Activated T-cell treated with anti-CD3 and anti-CD28 coated beads, Interleukin-2, amount 50 U/mL, for 4 hours (primary cell): ENCODE results near the gene SMURF2. TPM values are rescaled to one million over a fixed set of nuclear protein-coding genes. Genes with fewer than 3 reads are reported as not detected.

Experiments used
- ATAC-seq, 2 donors: fragments of 200-7000 bp; cut with Tn5 transposase; one replicate each; pipeline ENCODE4 v1.10.0; 2021
- DNase-seq: peaks from one replicate; pipeline ENCODE4 v3.0.0-alpha.2; 2020
- H3K27me3 Mint-ChIP-seq: one replicate; pipeline ENCODE4 v1.8.0; 2021; ENCODE audit warnings: low read depth, mixed read lengths
- H3K36me3 Mint-ChIP-seq: one replicate; pipeline ENCODE4 v1.8.0; 2022; ENCODE audit warnings: mixed read lengths; ENCODE audit not compliant: insufficient read depth
- H3K4me1 Mint-ChIP-seq: one replicate; pipeline ENCODE4 v1.8.0; 2021; ENCODE audit warnings: low read depth, mixed read lengths
- H3K4me3 Mint-ChIP-seq: one replicate; pipeline ENCODE4 v1.8.0; 2021; ENCODE audit warnings: mild to moderate bottlenecking, moderate library complexity, mixed read lengths
- H3K9me3 Mint-ChIP-seq: one replicate; pipeline ENCODE4 v1.8.0; 2021; ENCODE audit warnings: mixed read lengths
- total RNA-seq, 3 donors: library from RNA; stranded (reverse); gene quantifications; one replicate each; pipeline ENCODE4 v1.2.1, GENCODE V29; 2021

SMURF2 gene
- 10 to 100 TPM; 10.7 to 11.6 (median 11.0) TPM for total RNA-seq

DNA sequence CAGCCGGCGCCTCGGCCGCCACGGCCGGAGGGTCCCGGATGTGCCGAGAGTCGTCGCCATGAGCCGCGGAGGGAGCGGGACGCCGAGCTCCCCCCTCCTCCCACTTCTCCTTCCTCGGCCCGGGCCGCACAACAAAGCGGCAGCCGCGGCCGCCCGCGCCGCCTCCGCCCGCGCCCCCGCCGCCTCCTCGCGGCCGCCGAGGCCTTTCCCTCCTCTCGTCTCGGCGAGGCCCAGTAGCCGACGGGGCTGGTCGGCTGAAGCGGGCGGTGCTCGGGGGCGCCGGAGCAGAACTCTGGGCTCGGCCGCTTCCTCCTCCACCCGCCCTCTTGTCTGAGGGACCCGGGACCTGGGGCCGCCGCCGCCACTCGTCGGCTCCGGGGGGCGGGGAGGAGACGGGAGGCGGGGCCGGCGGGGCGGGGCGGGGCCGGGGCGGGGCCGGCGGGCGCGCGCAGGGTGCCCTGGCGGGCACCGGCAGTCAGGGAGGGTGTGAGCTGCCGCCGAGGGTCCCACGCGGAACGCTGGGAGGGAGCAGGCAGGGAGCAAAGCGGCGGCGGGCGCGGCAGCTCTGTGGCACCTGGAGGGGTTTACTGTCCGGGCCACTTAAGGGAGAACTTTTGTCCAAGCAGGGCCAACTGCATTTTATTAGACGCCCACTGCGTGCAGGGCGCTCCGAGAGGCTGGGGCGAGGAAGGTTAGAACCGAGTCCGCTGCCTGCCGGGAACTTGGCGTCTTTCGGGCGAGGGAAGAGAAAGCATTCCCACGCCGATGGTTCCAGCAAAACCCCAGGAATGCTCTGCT, at the start of gene SMURF2:
SMURF2 (minus strand) TSS at position 332 of the 798 bp plus-strand sequence. CDS start 427 bp downstream, outside the sequence.
- peak within 1 kb of the TSS; percentile 97 for H3K4me3 Mint-ChIP-seq
- no peaks in the 10 kb centered on the region for H3K36me3 Mint-ChIP-seq
- ATAC-seq (peak; percentile 86 to 92), DNase-seq (peak; percentile 69)
- H3K9me3 Mint-ChIP-seq, result no peaks in the 10 kb centered on the region
- no peaks in the 10 kb centered on the region for H3K27me3 Mint-ChIP-seq
- H3K4me1 Mint-ChIP-seq, result peaks cover 31% of the 10 kb centered on the region

DNA sequence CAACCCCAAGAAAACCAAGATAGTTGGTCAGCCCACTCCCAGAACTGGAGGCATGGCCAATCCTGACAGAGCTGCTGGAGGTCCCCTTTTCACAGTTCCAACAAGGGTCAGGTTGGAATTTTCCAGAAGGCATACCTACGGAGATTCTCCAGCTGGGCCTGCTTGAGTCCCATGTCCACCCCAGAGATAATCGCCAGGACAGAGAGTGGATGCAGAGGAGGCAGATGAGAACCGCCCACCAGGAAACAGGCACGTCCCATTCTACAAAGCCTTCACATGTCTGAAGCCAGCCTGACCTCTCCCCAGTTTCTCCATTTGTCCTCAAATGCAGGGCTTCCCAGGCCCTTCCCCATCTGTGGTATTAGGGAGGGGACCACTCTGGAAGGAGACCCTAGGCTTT, 47.4 kb upstream of the SMURF2 start:
- Mint-ChIP-seq H3K4me3 (no peak overlapping the region), H3K27me3 (no peaks in the 10 kb centered on the region), H3K9me3 (no peaks in the 10 kb centered on the region), H3K4me1 (peaks cover 65% of the 10 kb centered on the region), H3K36me3 (no peaks in the 10 kb centered on the region)
- ATAC-seq (peak in 1 of 2 donors; percentile 4), DNase-seq (no peak)

DNA sequence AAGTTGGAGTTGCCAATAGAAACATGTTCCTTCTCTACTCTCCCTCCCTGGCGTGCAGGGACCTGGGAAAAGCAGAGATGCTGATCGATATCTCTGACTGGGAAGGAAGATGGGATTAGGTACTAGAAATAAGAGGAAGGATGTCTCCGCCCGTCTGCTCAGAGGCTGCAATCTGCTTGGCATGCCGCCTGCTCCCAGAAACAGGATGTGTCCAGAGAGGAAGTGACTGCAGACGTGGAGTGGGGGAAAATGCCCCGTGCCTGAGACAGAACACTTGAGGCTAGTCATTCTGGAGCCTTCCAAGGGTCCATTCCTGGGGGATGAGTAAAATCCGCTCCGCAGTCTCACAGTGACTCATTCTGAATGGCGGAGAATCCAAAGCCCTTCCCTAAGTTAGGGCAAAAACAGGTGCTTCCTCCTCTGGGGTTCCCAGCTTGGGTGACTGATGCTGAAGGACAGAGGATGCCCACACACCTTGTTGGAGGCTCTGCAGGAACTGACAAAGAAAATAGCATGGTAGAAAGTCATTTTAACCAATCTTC, 45.0 kb upstream of the SMURF2 start:
- Mint-ChIP-seq H3K4me3 (no peak overlapping the region), H3K4me1 (peaks cover 42% of the 10 kb centered on the region), H3K9me3 (no peaks in the 10 kb centered on the region), H3K36me3 (no peaks in the 10 kb centered on the region), H3K27me3 (no peaks in the 10 kb centered on the region)
- no peak for DNase-seq
- ATAC-seq, result no peak

DNA sequence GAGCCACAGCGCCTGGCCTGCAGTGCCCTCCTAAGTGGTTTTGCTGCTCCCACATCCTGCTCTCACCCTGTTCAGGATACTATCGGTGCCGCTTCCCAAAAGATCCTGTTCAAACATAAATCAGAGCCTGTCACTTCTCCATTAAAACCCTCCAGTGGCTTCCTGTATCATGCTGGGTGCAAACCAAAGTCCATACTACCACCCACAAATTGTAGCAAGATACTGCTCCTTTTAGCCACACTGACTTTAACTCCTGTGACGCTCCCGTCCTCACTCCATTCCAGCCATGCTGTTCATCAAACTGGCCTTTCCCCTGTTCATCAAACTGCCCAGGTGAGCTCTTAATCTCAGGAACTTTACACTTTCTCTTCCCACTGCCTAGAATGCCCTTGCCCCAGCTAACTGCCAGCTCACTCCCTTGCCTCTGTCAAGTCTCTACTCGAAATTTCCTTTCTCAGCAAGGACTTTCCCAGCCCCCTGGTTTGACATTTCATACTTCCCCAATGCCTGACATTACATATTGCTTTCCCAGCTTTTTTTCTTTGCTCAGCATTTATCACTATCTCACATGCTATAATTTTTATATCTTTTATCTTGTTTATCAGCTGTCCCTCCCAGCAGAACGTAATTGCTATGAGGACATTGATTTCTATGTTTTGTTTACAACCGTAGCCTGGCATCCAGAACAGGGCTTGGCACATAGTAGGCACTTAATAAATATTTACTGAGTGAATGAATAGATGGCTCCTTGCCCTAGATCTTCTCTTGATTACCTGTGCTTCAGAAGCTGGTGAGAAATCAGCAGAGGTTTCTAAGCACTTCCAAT, 44.3 kb upstream of the SMURF2 start:
- no peaks in the 10 kb centered on the region for H3K9me3 Mint-ChIP-seq
- H3K4me1 Mint-ChIP-seq, result peaks cover 39% of the 10 kb centered on the region
- no peak overlapping the region for H3K4me3 Mint-ChIP-seq
- no peak for DNase-seq
- ATAC-seq, result no peak
- no peaks in the 10 kb centered on the region for H3K27me3 Mint-ChIP-seq
- H3K36me3 Mint-ChIP-seq, result no peaks in the 10 kb centered on the region

DNA sequence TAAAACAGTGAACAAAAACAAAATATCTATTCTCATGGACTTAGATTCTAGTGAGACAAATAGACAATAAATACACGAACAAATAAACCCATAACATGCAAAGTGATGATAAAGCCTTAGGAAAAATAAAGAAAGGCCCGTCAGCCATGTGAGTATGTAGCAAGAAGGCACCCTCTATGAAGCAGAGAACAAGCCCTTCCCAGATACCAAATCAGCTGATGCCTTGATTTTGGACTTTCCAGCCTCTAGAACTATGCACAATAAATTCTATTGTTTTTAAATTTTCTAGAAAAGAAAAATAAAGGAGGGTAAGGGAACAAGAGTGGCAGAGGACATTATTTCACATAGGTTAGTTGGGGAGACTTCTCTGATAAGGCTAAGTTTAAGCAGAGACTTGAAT, 40.7 kb upstream of the SMURF2 start:
- H3K4me3 Mint-ChIP-seq, result no peak overlapping the region
- H3K9me3 Mint-ChIP-seq, result no peaks in the 10 kb centered on the region
- H3K36me3 Mint-ChIP-seq, result no peaks in the 10 kb centered on the region
- H3K4me1 Mint-ChIP-seq, result peaks cover 8% of the 10 kb centered on the region
- no peaks in the 10 kb centered on the region for H3K27me3 Mint-ChIP-seq
- no peak for ATAC-seq
- no peak for DNase-seq

DNA sequence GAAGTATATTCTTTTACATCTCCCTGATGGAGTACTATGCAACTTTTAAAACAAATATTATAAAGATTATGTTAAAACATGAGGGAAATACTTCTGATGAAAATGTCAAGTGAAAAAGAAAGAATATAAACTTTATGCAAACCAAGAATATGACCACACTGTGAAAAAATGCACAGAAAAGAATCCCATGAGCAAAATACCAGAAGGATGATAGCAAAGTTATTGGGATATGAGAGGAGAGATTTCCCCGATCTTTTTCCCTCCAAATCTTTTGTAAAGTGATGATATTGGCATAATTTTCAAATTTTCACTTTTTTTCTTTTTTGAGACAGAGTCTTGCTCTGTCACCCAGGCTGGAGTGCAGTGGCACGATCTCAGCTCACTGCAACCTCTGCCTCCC, 36.6 kb upstream of the SMURF2 start:
- Mint-ChIP-seq H3K4me3 (no peak overlapping the region), H3K9me3 (no peaks in the 10 kb centered on the region), H3K27me3 (no peaks in the 10 kb centered on the region), H3K4me1 (no peaks in the 10 kb centered on the region), H3K36me3 (no peaks in the 10 kb centered on the region)
- ATAC-seq, result no peak
- no peak for DNase-seq

DNA sequence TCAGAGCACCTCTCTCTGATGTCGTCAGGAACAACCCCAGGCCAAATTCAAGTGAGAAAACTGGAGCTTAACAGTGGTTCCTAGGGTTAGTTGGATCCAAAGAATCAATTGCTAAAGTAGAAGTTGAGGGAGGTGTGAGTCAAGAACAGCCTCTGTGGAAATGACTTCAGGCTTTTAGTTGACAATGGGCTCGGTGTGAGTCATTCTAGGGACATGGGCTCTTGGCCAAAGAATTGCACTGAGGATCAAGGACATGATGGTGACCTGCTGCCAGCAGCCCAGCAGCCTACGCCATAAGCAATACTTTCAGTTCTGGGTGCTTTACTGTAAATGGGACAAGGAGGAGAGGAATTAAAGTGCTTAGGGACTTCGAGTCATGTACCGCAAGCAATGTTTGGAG, 32.1 kb upstream of the SMURF2 start:
- no peak for ATAC-seq
- H3K36me3 Mint-ChIP-seq, result no peaks in the 10 kb centered on the region
- no peak for DNase-seq
- H3K9me3 Mint-ChIP-seq, result no peaks in the 10 kb centered on the region
- no peaks in the 10 kb centered on the region for H3K27me3 Mint-ChIP-seq
- no peaks in the 10 kb centered on the region for H3K4me1 Mint-ChIP-seq
- no peak overlapping the region for H3K4me3 Mint-ChIP-seq

DNA sequence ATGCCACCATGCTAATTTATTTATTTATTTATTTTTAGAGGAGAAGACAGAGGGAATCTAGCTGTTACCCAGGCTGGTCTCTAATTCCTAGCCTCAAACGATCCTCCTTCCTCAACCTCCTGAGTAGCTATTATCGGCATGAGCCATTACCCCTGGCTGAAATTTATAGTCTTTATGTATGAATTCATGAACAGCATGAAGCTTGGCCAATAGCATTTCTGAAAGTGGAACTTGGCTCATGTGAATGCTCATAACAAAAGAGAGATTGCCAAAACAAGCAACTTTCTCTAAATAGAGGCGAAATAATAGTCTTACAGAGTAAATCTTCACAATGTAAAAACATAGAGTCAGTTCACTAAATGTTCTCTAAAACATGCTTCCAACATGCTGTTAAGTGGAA, 30.1 kb upstream of the SMURF2 start:
- ATAC-seq (no peak), DNase-seq (no peak)
- Mint-ChIP-seq H3K36me3 (no peaks in the 10 kb centered on the region), H3K4me1 (no peaks in the 10 kb centered on the region), H3K27me3 (no peaks in the 10 kb centered on the region), H3K4me3 (no peak overlapping the region), H3K9me3 (no peaks in the 10 kb centered on the region)

DNA sequence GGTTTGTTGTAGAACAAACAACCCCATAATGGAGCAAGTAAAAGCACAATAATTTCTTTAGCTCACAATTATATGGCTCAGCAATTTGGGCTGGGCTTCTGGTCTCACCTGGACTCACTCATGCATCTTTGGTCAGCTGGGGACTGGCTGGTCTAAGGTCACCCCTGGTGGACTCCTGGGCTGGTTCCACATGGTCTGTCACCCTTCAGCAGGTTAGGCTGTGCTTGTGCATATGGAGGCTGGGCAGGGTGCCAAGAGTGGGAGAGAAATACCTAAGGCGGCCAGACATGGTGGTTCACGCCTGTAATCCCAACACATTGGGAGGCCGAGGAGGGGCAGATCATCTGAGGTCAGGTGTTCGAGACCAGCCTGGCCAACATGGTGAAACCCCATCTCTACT, 27.0 kb upstream of the SMURF2 start:
- Mint-ChIP-seq H3K27me3 (no peaks in the 10 kb centered on the region), H3K4me3 (no peak overlapping the region), H3K4me1 (no peaks in the 10 kb centered on the region), H3K36me3 (no peaks in the 10 kb centered on the region), H3K9me3 (no peaks in the 10 kb centered on the region)
- no peak for DNase-seq
- ATAC-seq, result no peak

DNA sequence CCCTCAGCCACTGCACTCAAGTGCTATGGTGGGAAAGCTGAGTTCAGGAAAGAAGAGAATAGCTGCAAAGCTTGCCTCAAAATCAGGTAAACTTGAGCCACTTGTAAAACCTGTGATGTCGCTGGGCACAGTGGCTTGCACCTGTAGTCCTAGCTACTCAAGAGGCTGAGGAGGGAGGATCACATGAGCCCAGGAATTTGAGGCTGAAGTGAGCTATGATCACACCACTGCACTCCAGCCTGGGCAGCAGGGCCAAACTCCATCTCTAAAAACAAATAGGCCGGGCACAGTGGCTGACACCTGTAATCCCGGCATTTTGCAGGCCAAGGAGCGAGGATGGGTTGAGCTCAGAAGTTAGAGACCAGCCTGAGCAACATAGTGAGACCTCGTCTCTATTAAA, 26.4 kb upstream of the SMURF2 start:
- Mint-ChIP-seq H3K4me1 (no peaks in the 10 kb centered on the region), H3K9me3 (no peaks in the 10 kb centered on the region), H3K36me3 (no peaks in the 10 kb centered on the region), H3K27me3 (no peaks in the 10 kb centered on the region), H3K4me3 (no peak overlapping the region)
- no peak for ATAC-seq
- no peak for DNase-seq

DNA sequence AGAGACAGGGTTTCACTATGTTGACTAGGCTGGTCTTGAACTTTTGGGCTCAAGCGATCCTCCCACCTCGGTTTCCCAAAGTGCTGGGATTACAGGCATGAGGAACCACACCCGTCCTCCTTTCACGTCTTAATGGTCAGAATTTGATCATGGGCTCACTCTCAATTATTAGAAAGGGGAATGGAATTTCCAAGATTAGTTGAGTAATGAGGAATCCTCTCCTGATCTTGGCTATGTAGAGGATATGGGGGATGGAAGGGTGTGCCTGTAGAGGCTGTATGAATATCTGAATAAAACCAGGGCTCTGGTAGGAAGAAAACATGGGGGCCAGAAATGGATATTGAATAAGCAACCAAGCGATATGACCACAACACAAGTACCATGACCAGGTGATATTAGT, 25.9 kb upstream of the SMURF2 start:
- no peaks in the 10 kb centered on the region for H3K4me1 Mint-ChIP-seq

DNA sequence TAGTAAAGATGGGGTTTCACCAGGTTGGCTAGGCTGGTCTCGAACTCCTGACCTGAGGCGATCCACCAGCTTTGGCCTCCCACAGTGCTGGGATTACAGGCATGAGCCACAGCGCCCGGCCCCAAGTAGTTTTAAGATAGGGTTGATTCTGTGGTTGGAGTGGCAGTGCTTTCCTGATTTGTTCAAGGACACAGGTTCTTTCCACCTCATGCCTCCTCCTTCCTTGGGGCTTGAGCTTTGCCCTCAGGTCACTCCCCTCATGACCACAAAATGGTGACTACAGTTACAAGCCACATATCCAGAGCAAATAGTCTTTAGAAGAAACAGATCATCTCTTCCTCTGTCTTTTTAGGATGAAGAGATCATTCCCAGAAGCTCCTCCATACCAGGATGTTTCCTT, 25.3 kb upstream of the SMURF2 start:
- DNase-seq (no peak), ATAC-seq (no peak)
- no peaks in the 10 kb centered on the region for H3K9me3 Mint-ChIP-seq
- no peaks in the 10 kb centered on the region for H3K4me1 Mint-ChIP-seq
- H3K27me3 Mint-ChIP-seq, result no peaks in the 10 kb centered on the region
- no peaks in the 10 kb centered on the region for H3K36me3 Mint-ChIP-seq
- H3K4me3 Mint-ChIP-seq, result no peak overlapping the region

More for the DNA sequence above, 25.9 kb upstream of the SMURF2 start:
- Mint-ChIP-seq H3K4me3 (no peak overlapping the region), H3K9me3 (no peaks in the 10 kb centered on the region), H3K27me3 (no peaks in the 10 kb centered on the region), H3K36me3 (no peaks in the 10 kb centered on the region)
- DNase-seq (no peak), ATAC-seq (no peak)

DNA sequence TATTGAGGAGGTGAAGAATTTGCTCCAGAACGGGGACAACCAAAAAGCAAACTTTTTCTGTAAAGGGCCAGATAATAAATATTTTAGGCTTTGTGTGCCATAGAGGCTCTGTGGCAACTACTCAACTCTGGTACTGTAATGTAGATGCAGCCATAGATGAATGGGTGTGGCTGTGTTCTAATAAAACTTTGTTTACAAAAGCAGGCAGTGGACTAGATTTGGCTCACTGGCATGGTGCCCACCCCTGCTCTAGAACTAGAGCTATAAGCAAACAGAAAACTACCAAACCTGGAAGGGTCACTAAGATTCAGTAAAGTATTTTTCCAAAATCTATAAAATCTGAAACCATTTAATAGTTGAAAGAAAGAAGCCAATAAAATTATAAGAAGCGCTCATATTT, 24.6 kb upstream of the SMURF2 start:
- no peak overlapping the region for H3K4me3 Mint-ChIP-seq
- no peaks in the 10 kb centered on the region for H3K9me3 Mint-ChIP-seq
- H3K4me1 Mint-ChIP-seq, result no peaks in the 10 kb centered on the region
- DNase-seq, result no peak
- no peaks in the 10 kb centered on the region for H3K27me3 Mint-ChIP-seq
- ATAC-seq, result no peak
- H3K36me3 Mint-ChIP-seq, result no peaks in the 10 kb centered on the region

DNA sequence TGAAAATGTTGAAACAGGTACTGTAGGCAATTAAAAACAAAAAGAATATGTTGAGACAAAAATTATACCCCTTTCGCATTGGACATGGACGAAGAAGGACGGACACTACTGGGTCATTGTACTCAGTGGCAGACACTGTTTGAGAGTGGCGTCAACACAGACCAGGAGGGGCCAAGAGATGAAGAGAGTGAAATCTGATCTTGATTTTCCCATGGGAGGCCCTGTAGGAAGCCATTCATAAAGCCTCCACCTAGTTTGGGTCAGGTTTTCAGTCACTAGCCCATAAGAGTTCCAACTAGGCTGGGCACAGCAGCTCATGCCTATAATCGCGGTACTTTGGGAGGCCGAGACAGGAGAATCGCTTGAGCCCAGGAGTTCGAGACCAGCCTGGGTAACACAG, 23.6 kb upstream of the SMURF2 start:
- no peak for DNase-seq
- no peak overlapping the region for H3K4me3 Mint-ChIP-seq
- H3K4me1 Mint-ChIP-seq, result no peaks in the 10 kb centered on the region
- no peaks in the 10 kb centered on the region for H3K9me3 Mint-ChIP-seq
- no peaks in the 10 kb centered on the region for H3K36me3 Mint-ChIP-seq
- no peaks in the 10 kb centered on the region for H3K27me3 Mint-ChIP-seq
- no peak for ATAC-seq

DNA sequence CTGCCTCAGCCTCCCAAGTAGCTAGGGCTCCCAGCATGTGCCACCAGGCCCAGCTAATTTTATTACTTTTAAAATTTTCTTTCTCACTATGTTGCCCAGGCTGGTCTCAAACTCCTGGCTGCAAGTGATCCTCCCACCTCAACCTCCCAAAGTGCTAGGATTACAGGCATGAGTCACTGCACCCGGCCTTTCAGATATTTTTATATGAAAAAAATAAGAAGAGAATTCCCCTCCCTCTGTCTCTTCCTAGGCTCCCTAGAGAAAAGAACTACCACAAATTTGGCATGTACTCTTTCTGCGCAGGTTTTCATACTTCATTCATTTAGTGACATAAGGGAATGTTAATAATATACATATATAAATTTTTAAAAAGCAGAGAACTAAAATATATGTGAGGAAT, 21.7 kb upstream of the SMURF2 start:
- Mint-ChIP-seq H3K4me1 (no peaks in the 10 kb centered on the region), H3K36me3 (no peaks in the 10 kb centered on the region), H3K4me3 (no peak overlapping the region), H3K27me3 (no peaks in the 10 kb centered on the region), H3K9me3 (no peaks in the 10 kb centered on the region)
- ATAC-seq (no peak), DNase-seq (no peak)
